AG08395 (cell line): ENCODE data around the gene TESMIN.

Experiments used
- DNase-seq: peaks from one replicate; pipeline ENCODE4 v3.0.0; 2012; ENCODE audit warnings: mixed read lengths, low spot score

TESMIN gene

GRCh38 chr11:68751331-68751856 is at the start of gene TESMIN:
TSS of gene TESMIN (minus strand) at chr11:68751520. CDS start at chr11:68750660, 860 bp downstream.
- DNase-seq = peak; percentile 94

GRCh38 chr11:68798221-68798813 is 47.0 kb upstream of the TESMIN start:
- DNase-seq = peak; percentile 26

DNA sequence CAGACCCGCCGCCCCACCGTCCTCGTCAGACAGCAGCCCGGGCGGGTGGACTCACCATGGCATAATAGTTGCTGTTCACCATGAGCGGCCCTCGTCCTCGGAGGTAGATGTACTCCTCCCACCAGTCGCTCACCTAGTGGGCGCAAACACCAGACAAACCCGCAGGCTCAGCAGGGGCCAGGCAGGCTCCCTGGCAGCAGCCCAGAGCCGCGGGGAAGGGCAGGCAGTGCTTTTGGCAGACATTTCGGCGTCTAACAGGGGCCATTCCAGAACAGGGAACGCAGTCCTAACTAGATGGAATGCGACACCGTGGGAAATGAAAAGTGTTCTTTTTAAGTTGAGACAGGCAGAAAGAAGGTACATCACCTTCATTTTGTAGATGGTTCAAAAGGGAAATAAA is 45.5 kb upstream of the TESMIN start:
- no peak for DNase-seq

GRCh38 chr11:68792400-68792966 is 41.2 kb upstream of the TESMIN start:
- no peak for DNase-seq

DNA sequence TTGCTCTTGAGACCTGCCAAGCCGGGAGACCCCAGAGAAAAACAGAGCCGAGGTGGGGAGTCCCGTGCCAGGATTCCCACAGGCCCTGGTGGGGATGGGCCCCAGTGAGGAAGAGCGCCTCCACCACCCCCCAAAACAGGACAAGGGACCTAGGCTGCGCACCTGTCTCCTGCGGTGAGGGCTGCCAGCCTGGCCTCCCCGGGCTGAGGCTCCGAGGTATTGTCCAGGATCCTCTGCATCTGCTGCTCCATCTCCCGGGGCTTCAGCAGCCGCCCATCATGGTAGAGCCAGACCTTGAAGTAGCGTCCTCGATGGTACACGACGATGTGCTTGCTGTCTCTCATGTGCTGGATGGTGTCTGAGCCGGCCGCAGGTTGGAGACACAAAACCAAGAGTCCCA is 33.3 kb upstream of the TESMIN start:
- DNase-seq = no peak

DNA sequence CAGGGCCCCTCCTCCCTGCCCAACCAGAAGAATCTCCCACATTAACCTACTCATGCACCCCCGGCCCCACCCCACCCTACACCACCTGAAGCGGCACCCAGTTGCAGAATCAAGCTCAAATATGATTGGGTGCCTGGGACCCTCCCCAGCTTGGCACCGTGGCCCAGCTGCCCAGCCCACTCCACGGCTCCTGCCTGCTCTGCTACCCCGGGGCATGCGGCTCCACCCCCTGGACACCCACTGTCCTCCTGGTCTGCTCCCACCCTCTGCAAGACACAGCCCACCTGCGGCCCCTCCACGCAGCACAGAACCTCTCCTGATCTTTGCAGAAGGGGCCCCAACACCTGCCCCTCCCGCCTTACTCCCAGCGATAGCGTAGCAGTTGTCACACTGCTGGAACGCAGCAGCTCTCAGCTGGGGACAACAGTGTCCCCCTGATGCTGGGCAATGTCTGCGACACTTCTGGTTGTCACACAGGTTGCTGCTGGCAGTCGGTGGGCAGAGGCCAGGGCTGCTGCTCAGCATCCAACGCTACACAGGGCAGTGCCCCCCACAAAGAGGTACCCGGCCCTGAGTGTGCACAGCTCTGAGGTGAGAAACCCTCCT is 32.0 kb upstream of the TESMIN start:
- no peak for DNase-seq

GRCh38 chr11:68782711-68783110 is 31.4 kb upstream of the TESMIN start:
- DNase-seq = no peak

DNA sequence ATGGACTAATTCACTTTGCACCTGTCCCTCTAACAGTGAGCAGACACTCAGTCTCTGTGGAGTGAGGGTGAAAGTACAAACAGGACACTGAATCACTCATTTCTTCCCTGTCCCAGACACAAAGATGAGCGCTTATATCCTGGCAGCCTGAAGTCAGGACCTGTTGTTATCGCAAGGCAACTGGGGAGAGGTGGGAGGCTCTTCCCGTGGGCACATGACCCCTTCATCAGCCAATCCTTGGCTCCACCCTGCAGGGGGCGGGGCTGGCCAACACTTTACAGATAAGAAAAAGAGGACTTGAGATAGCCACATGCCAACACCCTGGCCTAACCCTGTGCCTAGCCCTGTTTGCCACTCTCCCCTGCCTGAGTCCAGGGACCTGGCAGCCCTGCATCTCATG is 29.5 kb upstream of the TESMIN start:
- no peak for DNase-seq

DNA sequence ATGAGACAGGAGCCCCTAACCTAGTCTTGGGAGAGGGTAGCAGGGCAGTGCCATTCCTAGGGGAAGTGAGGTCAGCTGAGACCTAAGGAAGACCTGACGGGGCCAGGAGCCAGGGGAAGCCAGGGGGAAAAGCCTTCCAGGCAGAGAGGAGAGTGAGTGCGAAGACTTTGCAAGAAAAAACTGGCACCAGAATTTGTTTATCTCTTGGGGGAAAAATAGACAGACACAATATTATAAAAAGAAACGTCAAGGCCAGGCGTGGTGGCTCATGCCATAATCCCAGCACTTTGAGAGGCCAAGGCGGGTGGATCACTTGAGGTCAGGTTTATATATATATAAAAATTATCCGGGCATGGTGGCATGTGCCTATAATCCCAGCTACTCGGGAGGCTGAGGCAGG is 26.9 kb upstream of the TESMIN start:
- DNase-seq = no peak

DNA sequence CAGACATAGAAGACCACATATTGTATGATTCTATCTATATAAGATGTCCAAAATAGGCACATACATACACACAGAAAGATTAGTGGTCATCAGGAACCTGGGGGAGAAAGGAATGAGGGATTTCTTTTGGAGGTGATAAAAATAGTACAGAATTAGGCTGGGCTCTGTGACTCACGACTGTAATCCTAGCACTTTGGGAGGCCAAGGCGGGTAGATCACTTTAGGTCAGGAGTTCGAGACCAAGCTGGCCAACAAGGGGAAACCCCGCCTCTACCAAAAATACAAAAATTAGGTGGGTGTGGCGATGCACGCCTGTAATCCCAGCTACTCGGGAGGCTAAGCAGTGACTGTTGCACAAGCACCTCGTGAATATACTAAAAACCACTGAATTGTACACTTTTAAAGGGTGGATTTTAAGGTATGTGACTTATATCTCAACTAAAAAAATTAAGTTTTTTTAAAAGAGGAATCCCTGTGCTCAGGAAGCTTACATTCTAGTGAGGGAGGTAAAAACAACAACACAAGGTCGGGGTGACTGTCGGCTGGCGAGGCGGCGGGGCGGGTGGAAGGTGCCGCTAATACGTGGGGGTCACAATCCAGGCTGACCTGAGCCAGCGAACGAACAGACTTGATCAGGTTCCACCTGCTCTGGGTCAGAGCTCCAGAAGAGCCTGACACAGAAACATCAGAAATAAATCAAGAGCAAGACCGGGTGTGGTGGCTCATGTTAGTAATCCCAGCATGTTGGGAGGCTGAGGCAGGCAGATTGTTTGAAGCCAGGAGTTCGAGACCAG is 25.3 kb upstream of the TESMIN start:
- DNase-seq = no peak

DNA sequence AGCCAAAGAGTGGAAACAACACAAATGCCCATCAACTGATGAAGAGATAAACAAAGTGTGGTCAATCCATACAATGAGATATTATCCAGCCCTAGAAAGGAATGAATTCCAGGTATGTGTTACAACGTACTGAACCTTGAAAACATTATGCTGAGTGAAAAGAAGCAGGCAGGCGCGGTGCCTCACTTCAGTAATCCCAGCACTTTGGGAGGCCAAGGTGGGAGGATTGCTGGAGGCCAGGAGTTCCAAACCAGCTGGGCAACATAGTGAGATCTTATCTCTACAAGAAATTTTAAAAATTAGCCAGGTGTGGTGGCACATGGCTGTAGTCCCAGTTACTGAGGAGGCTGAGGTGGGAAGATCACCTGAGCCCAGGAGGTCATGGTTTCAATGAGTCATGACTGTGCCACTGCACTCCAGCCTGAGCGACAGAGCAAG is 24.6 kb upstream of the TESMIN start:
- no peak for DNase-seq

DNA sequence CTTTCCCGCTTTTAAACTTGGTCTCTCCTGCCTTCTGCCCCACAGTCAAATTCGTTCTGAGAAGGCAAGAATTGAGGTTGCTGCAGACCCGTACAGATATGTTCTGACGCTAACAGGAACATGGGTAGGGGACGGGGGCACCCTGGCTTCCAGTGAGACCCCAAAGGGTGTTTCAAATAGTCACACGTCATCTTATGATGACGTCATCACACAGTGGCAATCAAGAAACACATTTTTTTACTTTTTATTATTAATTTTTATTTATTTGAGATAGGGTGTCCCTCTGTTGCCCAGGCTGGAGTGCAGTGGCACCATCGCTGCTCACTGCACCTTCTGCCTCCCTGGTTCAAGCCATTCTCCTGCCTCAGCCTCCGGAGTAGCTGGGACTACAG is 22.9 kb upstream of the TESMIN start:
- no peak for DNase-seq

DNA sequence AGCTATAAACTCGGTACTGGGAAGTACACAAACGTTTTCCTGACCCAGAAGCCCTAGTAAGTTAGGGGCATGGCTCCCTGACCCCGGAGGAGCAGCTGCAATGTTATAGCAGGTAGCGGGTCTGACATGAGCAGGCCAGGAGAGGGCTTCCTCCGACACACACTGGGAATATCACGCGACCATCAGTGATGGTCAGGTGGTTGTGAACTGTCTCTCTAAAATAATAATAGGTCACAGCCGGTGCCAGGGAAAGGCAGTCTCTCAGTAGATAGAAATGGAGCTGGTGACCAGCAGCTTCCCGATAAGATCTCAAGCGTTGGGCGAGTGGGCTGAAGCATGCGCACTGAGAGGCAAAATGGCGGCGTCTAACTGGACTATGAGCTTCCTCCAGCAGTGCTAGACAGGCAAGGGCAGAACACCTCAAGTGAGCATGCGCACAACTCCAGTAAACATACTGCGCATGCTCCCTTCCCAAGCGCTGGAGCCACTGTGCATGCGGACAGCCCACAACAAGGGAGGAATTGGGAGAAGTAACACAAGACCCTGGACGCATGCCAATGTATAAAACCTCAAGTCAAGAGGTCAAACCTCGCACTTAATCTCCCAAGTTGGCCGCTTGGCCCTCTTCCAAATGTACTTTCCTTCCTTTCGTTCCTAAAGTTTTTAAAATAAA is 22.3 kb upstream of the TESMIN start:
- DNase-seq = no peak

GRCh38 chr11:68772936-68773335 is 21.6 kb upstream of the TESMIN start:
- no peak for DNase-seq

- no peak for DNase-seq
Measured at GRCh38 chr11:68770781-68771180, 19.5 kb upstream of the TESMIN start.

DNA sequence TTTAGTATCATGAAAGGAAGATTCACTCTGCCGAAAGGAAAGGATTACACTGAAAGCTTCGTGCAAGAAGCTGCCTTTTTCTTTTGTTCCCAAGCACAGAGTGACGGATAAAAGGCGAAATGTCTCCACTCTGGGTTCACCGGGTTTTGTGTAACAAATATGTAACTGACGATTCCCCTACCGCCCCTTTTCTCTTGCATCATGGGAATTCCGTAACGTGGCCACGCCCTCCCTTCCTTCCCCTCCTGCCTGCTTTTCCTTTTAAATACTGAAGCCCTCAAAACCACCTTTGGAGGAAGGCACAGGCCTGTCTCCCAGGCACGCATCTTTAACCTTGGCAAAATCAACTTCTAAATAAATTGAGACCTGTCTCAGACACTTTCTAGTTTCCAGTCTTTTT is 16.4 kb upstream of the TESMIN start:
- no peak for DNase-seq

GRCh38 chr11:68766786-68767185 is 15.5 kb upstream of the TESMIN start:
- no peak for DNase-seq

DNA sequence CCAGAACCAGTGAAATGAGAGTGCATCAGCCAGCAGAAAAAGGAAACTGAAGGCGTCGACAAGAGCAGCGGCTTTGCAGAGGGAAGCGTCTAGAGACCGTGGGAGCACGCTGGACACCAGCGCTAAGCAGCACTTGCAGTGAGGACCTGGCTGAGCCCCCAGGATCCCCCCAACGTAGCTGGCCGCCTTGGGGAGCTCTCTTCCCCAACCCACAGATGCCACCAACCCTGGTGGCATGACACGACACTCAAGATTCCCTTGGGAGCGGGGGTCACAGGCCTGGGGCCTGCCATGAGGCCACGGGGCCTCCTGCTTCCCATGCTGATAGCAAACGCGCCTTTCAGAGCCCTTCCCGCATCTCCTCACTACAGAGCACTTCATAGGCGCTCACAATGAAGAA is 13.4 kb upstream of the TESMIN start:
- no peak for DNase-seq

GRCh38 chr11:68763926-68764657 is 12.8 kb upstream of the TESMIN start:
- DNase-seq = no peak

DNA sequence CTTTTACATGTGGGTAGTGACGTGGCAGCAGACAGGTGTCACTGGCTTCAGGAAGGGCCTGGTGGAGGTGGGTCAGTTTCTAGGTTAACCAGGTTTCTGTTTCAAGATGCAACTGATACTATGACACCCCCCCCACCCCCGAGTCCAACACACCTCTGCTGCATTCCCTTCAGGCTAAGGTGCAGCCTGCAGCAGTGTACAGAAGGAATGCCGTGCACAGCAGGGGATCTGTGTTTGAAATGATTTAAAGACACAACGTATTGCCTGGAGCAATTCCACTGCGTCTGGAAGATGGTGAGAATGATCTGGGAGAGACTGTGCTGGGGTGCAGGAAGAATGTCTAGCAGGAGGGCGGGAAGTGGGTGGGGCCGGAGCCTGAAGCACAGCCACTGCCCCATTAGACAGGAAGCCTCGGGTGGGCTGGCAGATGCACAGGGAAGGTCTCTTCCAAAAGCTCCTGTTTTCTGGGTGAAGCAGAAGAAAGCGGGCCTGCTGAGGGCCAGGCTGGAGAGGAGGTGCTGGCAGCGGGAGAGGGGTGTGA is 11.9 kb upstream of the TESMIN start:
- no peak for DNase-seq

- no peak for DNase-seq
Measured at GRCh38 chr11:68762481-68762880, 11.2 kb upstream of the TESMIN start.
